Measurements from ENCODE around the gene MSRB1. TPM values are rescaled to one million over a fixed set of nuclear protein-coding genes. Genes with fewer than 3 reads are reported as not detected.
A peak's percentile ranks its signal among the peaks of the same experiment; 100 is the strongest.

The MSRB1 gene
- total and polyA plus RNA-seq, 2 of the 13 experiments (the other 11 are each of a cell fraction or from before 2014, with no cell fraction given): 32.1 to 75.4 TPM

GRCh38 chr16:1942810-1943726, at the start of gene MSRB1 (continued):
- TF ChIP-seq NFE2L2 (IDR thresholded peaks at IDR 0.05; ENCODE audit: low read length) (no peak), POLR2A (IDR thresholded peaks at IDR 0.05; ENCODE audit: insufficient read depth in 1 of 2, low read depth in 2 of 2, low read length in 2 of 2) (peak; percentile 95), TFDP2 (CRISPR knock-in tag; IDR thresholded peaks at IDR 0.05) (peak; percentile 60), ZNF235 (CRISPR knock-in tag; IDR thresholded peaks at IDR 0.05; ENCODE audit: borderline replicate concordance) (peak; percentile 70; the same call in 1 of the 2 replicates), PHB2 (IDR thresholded peaks at IDR 0.05; ENCODE audit: partially characterized antibody) (no peak), ZNF17 (CRISPR knock-in tag; IDR thresholded peaks at IDR 0.05) (no peak), ZSCAN25 (CRISPR knock-in tag; IDR thresholded peaks at IDR 0.05) (no peak; the same call in 1 of the 2 replicates), MYNN (CRISPR knock-in tag; IDR thresholded peaks at IDR 0.05; ENCODE audit: low read depth) (no peak), ZNF543 (CRISPR knock-in tag; IDR thresholded peaks at IDR 0.05) (peak; percentile 87; the same call in 1 of the 2 replicates), HOXA5 (CRISPR knock-in tag; IDR thresholded peaks at IDR 0.05) (0 out of 2 replicates have a peak, but pooled peaks have one; percentile 37), ZBTB2 (CRISPR knock-in tag; IDR thresholded peaks at IDR 0.05; ENCODE audit: low read depth) (no peak), MTA1 (CRISPR knock-in tag; IDR thresholded peaks at IDR 0.05; ENCODE audit: borderline replicate concordance) (peak; percentile 61; the same call in 1 of the 2 replicates), SP5 (CRISPR knock-in tag; IDR thresholded peaks at IDR 0.05; ENCODE audit: borderline replicate concordance, low read depth) (peak; percentile 39; the same call in 1 of the 2 replicates), GLMP (CRISPR knock-in tag; IDR thresholded peaks at IDR 0.05; ENCODE audit: borderline replicate concordance) (no peak), ZNF292 (CRISPR knock-in tag; IDR thresholded peaks at IDR 0.05; ENCODE audit: borderline replicate concordance, low read depth) (0 out of 2 replicates have a peak, but pooled peaks have one; percentile 15), PCBP2 (optimal IDR thresholded peaks at IDR 0.05; ENCODE audit: low read depth, low read length, poor library complexity, severe bottlenecking) (no peak), SCMH1 (CRISPR knock-in tag; IDR thresholded peaks at IDR 0.05; ENCODE audit: borderline replicate concordance) (no peak), ZNF10 (CRISPR knock-in tag; IDR thresholded peaks at IDR 0.05; ENCODE audit: borderline replicate concordance, low read depth) (no peak), THAP9 (CRISPR knock-in tag; IDR thresholded peaks at IDR 0.05; ENCODE audit: borderline replicate concordance) (no peak; the same call in 1 of the 2 replicates), DPF2 (CRISPR knock-in tag; IDR thresholded peaks at IDR 0.05; ENCODE audit: borderline replicate concordance, low read depth) (no peak), RNF2 (conservative IDR thresholded peaks at IDR 0.05; ENCODE audit: low read depth) (no peak), ZNF251 (CRISPR knock-in tag; IDR thresholded peaks at IDR 0.05) (no peak)

Data from HepG2 (cell line).